BLaER1 treated with 17β-estradiol and CSF1 and Interleukin-3, amounts not matched to agents 10 nM and 100 nM (cell line): Measurements from ENCODE around the gene ISG20L2.

ENCODE experiments used
- H3K27ac ChIP-seq, 11 experiments: shearing (Covaris generic); formaldehyde crosslinking; 2 replicates each; pipeline ENCODE4 v1.8.1; 2022
- H3K27me3 ChIP-seq, 11 experiments: shearing (Covaris generic); formaldehyde crosslinking; 2 replicates each; pipeline ENCODE4 v1.8.1; 2022
- H3K36me3 ChIP-seq, 11 experiments: shearing (Covaris generic); formaldehyde crosslinking; 2 replicates each; pipeline ENCODE4 v1.8.1; 2022
- H3K4me1 ChIP-seq, 10 experiments: shearing (Covaris generic); formaldehyde crosslinking; 2 replicates each; pipeline ENCODE4 v1.8.1; 2022
- H3K4me2 ChIP-seq, 11 experiments: shearing (Covaris generic); formaldehyde crosslinking; 2 replicates each; pipeline ENCODE4 v1.8.1; 2022
- H3K4me3 ChIP-seq, 10 experiments: shearing (Covaris generic); formaldehyde crosslinking; 2 replicates each; pipeline ENCODE4 v1.8.1; 2022
- H3K9ac ChIP-seq, 11 experiments: shearing (Covaris generic); formaldehyde crosslinking; 2 replicates each; pipeline ENCODE4 v1.8.1; 2022
- H3K9me3 ChIP-seq, 11 experiments: shearing (Covaris generic); formaldehyde crosslinking; replicated peaks in 1 of 11; 2 replicates each; pipeline ENCODE4 v1.8.1; 2022
- H4K20me1 ChIP-seq, 11 experiments: shearing (Covaris generic); formaldehyde crosslinking; 2 replicates each; pipeline ENCODE4 v1.8.1; 2022
- Cebpa-rat ChIP-seq, 11 experiments: shearing (Covaris generic); IDR thresholded peaks; 2 replicates each; pipeline ENCODE4 v1.8.1; 2022

Gene ISG20L2

DNA sequence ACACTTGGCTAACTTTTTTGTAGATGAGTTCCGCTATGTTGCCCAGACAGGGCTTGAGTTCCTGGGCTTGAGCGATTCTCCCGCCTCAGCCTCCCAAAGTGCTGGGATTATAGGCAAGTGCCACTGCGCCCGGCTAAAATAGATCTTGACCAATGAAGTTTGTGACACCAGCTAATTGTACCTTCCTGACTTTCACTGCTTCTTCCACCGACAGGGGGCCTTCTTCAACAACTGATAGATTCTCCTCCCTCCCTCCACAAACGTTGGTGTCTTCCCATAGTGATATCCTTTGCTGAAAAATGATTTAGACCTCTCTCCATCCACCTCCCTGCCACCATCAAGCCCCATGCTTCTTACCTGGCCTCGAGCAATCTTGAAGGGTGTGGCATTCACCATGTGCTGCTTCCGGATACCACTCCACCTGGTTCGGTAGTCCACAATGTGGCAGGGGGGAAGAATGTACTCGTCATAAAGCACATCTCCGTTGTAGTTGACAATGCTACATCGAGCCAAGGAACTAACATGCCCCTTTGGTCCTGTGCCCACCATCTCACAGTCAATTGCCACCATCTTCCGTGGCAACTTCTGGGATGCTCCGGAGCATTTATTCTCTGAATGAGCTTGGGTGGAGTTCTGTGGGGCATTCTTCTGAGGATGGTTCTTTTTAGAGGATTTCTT, 1.9 kb downstream of the ISG20L2 start:
- TF ChIP-seq Cebpa-rat (IDR thresholded peaks at IDR 0.05), result no peak
- H3K9me3 ChIP-seq, result no peaks in the 10 kb centered on the region
- peak overlapping the region; percentile 94 to 100 (median 97) for H3K4me2 ChIP-seq
- H3K9ac ChIP-seq, result peak overlapping the region; percentile 80 to 91 (median 86)
- H3K36me3 ChIP-seq, result peaks cover 37 to 56% (median 39%) of the 10 kb centered on the region in 11 experiments
- H3K4me3 ChIP-seq, result peak overlapping the region; percentile 66 to 98 (median 84)
- peak overlapping the region in 7 of 11 experiments; percentile 24 to 86 (median 86); a peak in 6 of 22 replicates for H3K27ac ChIP-seq
- peaks cover 34 to 52% (median 47%) of the 10 kb centered on the region in 10 experiments for H3K4me1 ChIP-seq
- H3K27me3 ChIP-seq, result no peaks in the 10 kb centered on the region
- H4K20me1 ChIP-seq, result peaks cover 46 to 62% (median 58%) of the 10 kb centered on the region in 11 experiments

- Histone ChIP-seq H3K36me3 (peaks cover 46 to 62% (median 47%) of the 10 kb centered on the region in 11 experiments), H3K27ac (peak overlapping the region in 4 of 11 experiments; percentile 6 to 33 (median 28); a peak in 3 of 22 replicates), H3K27me3 (no peaks in the 10 kb centered on the region), H3K9me3 (no peaks in the 10 kb centered on the region), H3K4me3 (peak overlapping the region; percentile 66 to 98 (median 84)), H3K4me2 (peak overlapping the region; percentile 94 to 100 (median 97)), H3K4me1 (peaks cover 34 to 60% (median 50%) of the 10 kb centered on the region in 10 experiments), H4K20me1 (peaks cover 55 to 71% (median 67%) of the 10 kb centered on the region in 11 experiments), H3K9ac (peak overlapping the region; percentile 54 to 91 (median 86); a peak in 21 of 22 replicates)
- no peak for TF ChIP-seq Cebpa-rat (IDR thresholded peaks at IDR 0.05)
Measured at GRCh38 chr1:156725683-156726280, 2.8 kb downstream of the ISG20L2 start.

- Histone ChIP-seq H4K20me1 (peaks cover 49 to 97% (median 80%) of the 10 kb centered on the region in 11 experiments), H3K4me3 (no peak overlapping the region), H3K9ac (0 out of 22 replicates have a peak overlapping the region, but pooled peaks of 1 of the 11 experiments have one; percentile 17), H3K4me2 (no peak overlapping the region), H3K27me3 (no peaks in the 10 kb centered on the region), H3K36me3 (peaks cover 62 to 91% (median 71%) of the 10 kb centered on the region in 11 experiments), H3K4me1 (peaks cover 15 to 33% (median 25%) of the 10 kb centered on the region in 10 experiments), H3K27ac (no peak overlapping the region), H3K9me3 (no peaks in the 10 kb centered on the region)
- TF ChIP-seq Cebpa-rat (IDR thresholded peaks at IDR 0.05), result no peak
Measured at GRCh38 chr1:156721535-156721934, 7.0 kb downstream of the ISG20L2 start.

- H4K20me1 ChIP-seq, result peaks cover 46 to 93% (median 76%) of the 10 kb centered on the region in 11 experiments
- no peak overlapping the region for H3K4me2 ChIP-seq
- H3K9ac ChIP-seq, result 0 out of 22 replicates have a peak overlapping the region, but pooled peaks of 3 of the 11 experiments have one; percentile 9 to 30 (median 17)
- H3K27me3 ChIP-seq, result no peaks in the 10 kb centered on the region
- TF ChIP-seq Cebpa-rat (IDR thresholded peaks at IDR 0.05), result no peak
- H3K4me1 ChIP-seq, result peaks cover 15 to 29% (median 21%) of the 10 kb centered on the region in 10 experiments
- no peak overlapping the region for H3K27ac ChIP-seq
- no peaks in the 10 kb centered on the region for H3K9me3 ChIP-seq
- H3K4me3 ChIP-seq, result no peak overlapping the region
- H3K36me3 ChIP-seq, result peaks cover 62 to 87% (median 71%) of the 10 kb centered on the region in 11 experiments
Measured at GRCh38 chr1:156721131-156721530, 7.4 kb downstream of the ISG20L2 start.

DNA sequence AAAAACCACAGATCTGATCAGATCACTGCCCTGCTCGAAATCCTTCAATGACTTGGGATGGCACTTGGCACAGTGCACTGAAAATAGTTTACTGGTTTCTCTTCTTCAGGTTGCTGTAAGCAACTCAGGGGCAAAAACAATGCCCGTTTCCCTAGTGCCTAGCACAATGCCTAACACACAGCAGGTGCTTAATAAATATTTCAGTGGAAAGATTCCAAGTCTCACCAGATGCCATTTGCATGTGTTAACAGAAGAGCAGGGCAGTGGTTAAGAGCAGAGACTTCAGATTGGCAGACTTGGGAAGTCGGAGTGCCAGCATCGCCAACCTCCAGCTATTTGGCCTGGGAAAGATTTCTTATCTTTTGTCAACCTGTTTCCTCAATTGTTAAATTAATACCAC, 11.2 kb downstream of the ISG20L2 start:
- Histone ChIP-seq H3K9ac (no peak overlapping the region), H3K27me3 (no peaks in the 10 kb centered on the region), H3K4me1 (peaks cover 0 to 9% (median 0%) of the 10 kb centered on the region in 10 experiments; a peak in 3 of 20 replicates), H3K9me3 (no peaks in the 10 kb centered on the region), H4K20me1 (peaks cover 13 to 81% (median 43%) of the 10 kb centered on the region in 11 experiments; a peak in 21 of 22 replicates), H3K27ac (no peak overlapping the region), H3K36me3 (peaks cover 32 to 53% (median 37%) of the 10 kb centered on the region in 11 experiments), H3K4me2 (no peak overlapping the region), H3K4me3 (no peak overlapping the region)
- TF ChIP-seq Cebpa-rat (IDR thresholded peaks at IDR 0.05), result no peak

DNA sequence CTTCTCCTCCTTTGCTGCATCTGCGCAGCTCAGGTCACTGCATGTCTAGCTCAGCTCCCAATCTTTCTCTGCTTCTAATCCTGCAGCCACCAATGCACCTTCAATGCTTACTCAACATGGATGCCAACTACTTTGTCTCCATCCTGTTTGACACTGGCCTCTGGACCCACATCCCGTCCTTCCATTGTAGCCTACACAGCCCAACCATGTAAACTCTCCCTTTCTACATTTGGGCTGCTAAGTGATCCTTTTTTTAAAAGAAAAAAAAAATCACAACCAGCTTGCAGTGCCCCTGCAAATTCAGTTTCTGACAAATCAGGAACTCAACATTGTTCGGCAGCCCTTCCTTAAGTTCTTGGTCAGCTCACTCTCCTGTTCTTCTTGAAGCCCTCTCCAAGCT, 13.7 kb downstream of the ISG20L2 start:
- Histone ChIP-seq H3K27me3 (no peaks in the 10 kb centered on the region), H4K20me1 (peaks cover 0 to 74% (median 17%) of the 10 kb centered on the region in 11 experiments; a peak in 18 of 22 replicates), H3K4me2 (no peak overlapping the region), H3K4me1 (peaks cover 0 to 5% (median 0%) of the 10 kb centered on the region in 10 experiments; a peak in 1 of 20 replicates), H3K36me3 (peaks cover 8 to 28% (median 15%) of the 10 kb centered on the region in 11 experiments; a peak in 19 of 22 replicates), H3K27ac (no peak overlapping the region), H3K9me3 (no peaks in the 10 kb centered on the region), H3K9ac (no peak overlapping the region), H3K4me3 (no peak overlapping the region)
- TF ChIP-seq Cebpa-rat (IDR thresholded peaks at IDR 0.05), result no peak

DNA sequence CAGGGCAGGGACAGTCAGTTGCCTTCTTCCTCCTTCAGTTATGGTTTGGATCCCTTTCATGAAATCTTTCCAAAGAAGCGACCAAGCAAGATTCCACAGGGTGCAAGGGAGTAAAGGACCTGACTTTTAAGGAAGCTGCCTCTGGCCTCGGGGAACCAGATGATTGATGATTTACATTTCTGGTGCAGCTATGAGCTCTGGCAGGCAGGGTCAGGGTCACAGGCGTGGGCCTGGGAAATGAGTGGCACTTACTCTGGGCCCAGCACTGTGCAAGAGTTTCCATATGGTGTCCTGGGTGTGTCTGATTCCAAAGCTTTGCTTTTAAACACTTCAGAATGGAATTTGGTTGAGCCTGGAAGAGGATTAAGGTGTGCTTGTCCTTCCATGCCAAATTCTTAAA, 15.9 kb downstream of the ISG20L2 start:
- no peak overlapping the region for H3K4me3 ChIP-seq
- TF ChIP-seq Cebpa-rat (IDR thresholded peaks at IDR 0.05), result no peak
- H3K9ac ChIP-seq, result no peak overlapping the region
- peaks cover 0 to 76% (median 15%) of the 10 kb centered on the region in 11 experiments; a peak in 12 of 22 replicates for H4K20me1 ChIP-seq
- H3K9me3 ChIP-seq, result no peaks in the 10 kb centered on the region
- 0 out of 22 replicates have a peak, but pooled peaks cover 0 to 3% (median 0%) of the 10 kb centered on the region in 11 experiments for H3K27me3 ChIP-seq
- no peak overlapping the region for H3K27ac ChIP-seq
- peaks cover 0 to 9% (median 5%) of the 10 kb centered on the region in 11 experiments; a peak in 5 of 22 replicates for H3K36me3 ChIP-seq
- H3K4me2 ChIP-seq, result no peak overlapping the region
- H3K4me1 ChIP-seq, result peaks cover 0 to 8% (median 4%) of the 10 kb centered on the region in 10 experiments; a peak in 7 of 20 replicates

- peaks cover 0 to 9% (median 3%) of the 10 kb centered on the region in 11 experiments; a peak in 13 of 22 replicates for H3K27me3 ChIP-seq
- no peak overlapping the region for H3K9ac ChIP-seq
- H3K4me3 ChIP-seq, result no peak overlapping the region
- H3K27ac ChIP-seq, result no peak overlapping the region
- peaks cover 9 to 19% (median 15%) of the 10 kb centered on the region in 10 experiments for H3K4me1 ChIP-seq
- peaks cover 0 to 8% (median 0%) of the 10 kb centered on the region in 11 experiments; a peak in 1 of 22 replicates for H3K36me3 ChIP-seq
- TF ChIP-seq Cebpa-rat (IDR thresholded peaks at IDR 0.05), result no peak
- no peaks in the 10 kb centered on the region for H3K9me3 ChIP-seq
- H3K4me2 ChIP-seq, result no peak overlapping the region
- H4K20me1 ChIP-seq, result peaks cover 0 to 68% (median 6%) of the 10 kb centered on the region in 11 experiments; a peak in 10 of 22 replicates
Measured at GRCh38 chr1:156711011-156711817, 17.4 kb downstream of the ISG20L2 start.
